GM19351 (cell line): Measurements from ENCODE around the gene CCDC88B.
"Not testable (repeated sequence)": the region's sequence is repeated elsewhere in the genome, so short reads cannot be mapped to it uniquely, and the experiment has no call there.

Experiments used
- ATAC-seq: cut with Tn5 transposase; IDR thresholded peaks from one replicate; pipeline ENCODE4 v1.9.1; 2021; ENCODE audit warnings: mild to moderate bottlenecking, moderate library complexity; ENCODE audit not compliant: unreplicated experiment

Gene CCDC88B

GRCh38 chr11:64304032-64304315 lies 36.0 kb upstream of the CCDC88B start:
- ATAC-seq: no peak

- ATAC-seq: peak; percentile 42
These were observed 35.5 kb upstream of the CCDC88B start for GRCh38 chr11:64304316-64305072.

GRCh38 chr11:64305075-64305690 lies 34.8 kb upstream of the CCDC88B start, which contains the start of gene ESRRA:
Gene ESRRA (plus strand): TSS chr11:64305524. CDS start chr11:64307180, 1,656 bp downstream.
- ATAC-seq: peak; percentile 69

- ATAC-seq: peak; percentile 26
These were observed 34.1 kb upstream of the CCDC88B start for GRCh38 chr11:64305691-64306562.

GRCh38 chr11:64306563-64306875 lies 33.5 kb upstream of the CCDC88B start:
- ATAC-seq: no peak

GRCh38 chr11:64306876-64307622 lies 33.0 kb upstream of the CCDC88B start:
- ATAC-seq: no peak

- not testable (repeated sequence) for ATAC-seq
These were observed 32.2 kb upstream of the CCDC88B start for GRCh38 chr11:64307795-64308194.

- no peak for ATAC-seq
These were observed 27.1 kb upstream of the CCDC88B start for GRCh38 chr11:64312947-64313346.

GRCh38 chr11:64313491-64314145 lies 26.4 kb upstream of the CCDC88B start:
- ATAC-seq: no peak

GRCh38 chr11:64314146-64314804 lies 25.7 kb upstream of the CCDC88B start:
- no peak for ATAC-seq

GRCh38 chr11:64314805-64315561 lies 25.0 kb upstream of the CCDC88B start:
- ATAC-seq: no peak

- ATAC-seq: not testable (repeated sequence)
These were observed 24.1 kb upstream of the CCDC88B start for GRCh38 chr11:64315667-64316526.

GRCh38 chr11:64316672-64317324 lies 23.2 kb upstream of the CCDC88B start:
- no peak for ATAC-seq

GRCh38 chr11:64317325-64317960 lies 22.6 kb upstream of the CCDC88B start, which contains the start of gene TRMT112:
Gene TRMT112 (minus strand): TSS chr11:64317559. CDS start chr11:64317526, 33 bp downstream.
- ATAC-seq: peak; percentile 74

GRCh38 chr11:64317961-64318765 lies 21.8 kb upstream of the CCDC88B start, which contains the start of gene PRDX5:
Gene PRDX5 (plus strand): TSS chr11:64318121. CDS start chr11:64318216, 95 bp downstream.
- peak; percentile 77 for ATAC-seq
